PC-9 (cell line): ENCODE results near the gene MAPRE3. TPM values are rescaled to one million over a fixed set of nuclear protein-coding genes. Genes with fewer than 3 reads are reported as not detected.

Source experiments
- BruUV-seq: library from RNA; stranded (reverse); fragments of 400-500 nt; replicated peaks from 2 replicates; lab custom pipeline; 2021; lab: Mats Ljungman, UMichigan
- CTCF ChIA-PET: fragments of 300-600 bp; sonication (Branson Sonifier 250); formaldehyde crosslinking; loops from one replicate; lab custom pipeline; 2022; ENCODE audit warnings: antibody characterized with exemption; lab: Charles Lee
- POLR2A ChIA-PET: fragments of 300-600 bp; sonication (Branson Sonifier 250); formaldehyde crosslinking; loops from one replicate; lab custom pipeline; 2022; ENCODE audit warnings: antibody characterized with exemption; ENCODE audit not compliant: unreplicated experiment; lab: Charles Lee
- DNase-seq, 2 experiments: peaks; one replicate each; pipeline versions ENCODE4 v3.0.0 to v3.0.0-alpha.2; 2015 to 2022; ENCODE audit warnings: mixed read lengths in 1 of 2
- H2AFZ ChIP-seq: fragments of 200-600 bp; sonication (generic); 2 replicates; pipeline ENCODE4 v1.8.1; 2017; ENCODE audit warnings: antibody characterized with exemption
- H3F3A ChIP-seq: fragments of 200-600 bp; sonication (generic); 2 replicates; pipeline ENCODE4 v1.8.1; 2017; ENCODE audit warnings: antibody characterized with exemption, mild to moderate bottlenecking, low read depth; ENCODE audit not compliant: insufficient read depth
- H3K27ac ChIP-seq: fragments of 200-600 bp; sonication (generic); 2 replicates; pipeline ENCODE4 v1.6.1; 2016; ENCODE audit warnings: mixed run types
- H3K27me3 ChIP-seq: fragments of 200-600 bp; sonication (generic); 2 replicates; pipeline ENCODE4 v1.6.1; 2016; ENCODE audit warnings: low read depth, mixed run types; ENCODE audit not compliant: insufficient read depth
- H3K36me3 ChIP-seq: fragments of 200-600 bp; sonication (generic); 2 replicates; pipeline ENCODE4 v1.6.1; 2016; ENCODE audit warnings: low read depth, mixed run types
- H3K4me1 ChIP-seq: fragments of 200-600 bp; sonication (generic); replicated peaks from 2 replicates; pipeline ENCODE4 v1.6.1; 2016; ENCODE audit warnings: mixed run types; ENCODE audit not compliant: insufficient read depth
- H3K4me2 ChIP-seq: fragments of 200-600 bp; sonication (generic); 2 replicates; pipeline ENCODE4 v1.6.1; 2017; ENCODE audit warnings: mixed run types
- H3K4me3 ChIP-seq: fragments of 200-600 bp; sonication (generic); 2 replicates; pipeline ENCODE4 v1.6.1; 2016; ENCODE audit warnings: mixed run types
- H3K79me2 ChIP-seq: fragments of 200-600 bp; sonication (generic); 2 replicates; pipeline ENCODE4 v1.6.1; 2017; ENCODE audit warnings: low read depth, mixed run types
- H3K9me2 ChIP-seq: fragments of 200-600 bp; sonication (generic); 2 replicates; pipeline ENCODE4 v1.8.1; 2017; ENCODE audit warnings: mild to moderate bottlenecking; ENCODE audit not compliant: insufficient read depth
- H3K9me3 ChIP-seq: fragments of 200-600 bp; sonication (generic); 2 replicates; pipeline ENCODE4 v1.8.1; 2016; ENCODE audit warnings: low read depth; ENCODE audit not compliant: insufficient read depth
- H4K20me1 ChIP-seq: fragments of 200-600 bp; sonication (generic); 2 replicates; pipeline ENCODE4 v1.8.1; 2017; ENCODE audit not compliant: insufficient read depth
- CTCF ChIP-seq: fragments of 200-600 bp; sonication (generic); conservative IDR thresholded peaks from 2 replicates; pipeline ENCODE4 v1.6.1; 2017; ENCODE audit warnings: mixed run types, antibody characterized with exemption, mild to moderate bottlenecking, moderate library complexity
- EZH2 ChIP-seq: fragments of 200-600 bp; sonication (generic); IDR thresholded peaks from 2 replicates; pipeline ENCODE4 v1.8.0; 2017; ENCODE audit warnings: antibody characterized with exemption, low read depth
- intact Hi-C: fragments of 100-400 bp; cut with micrococcal nuclease; formaldehyde crosslinking; loops from one replicate; pipeline ENCODE4 v1.10.0; 2022; ENCODE audit not compliant: unreplicated experiment
- total RNA-seq: library from RNA; stranded (reverse); gene quantifications from 2 replicates; pipeline ENCODE4 v1.2.3, GENCODE V29; 2021

Gene MAPRE3
- total RNA-seq, 1 experiment from 2014 or later, result 25.2 TPM

- H3F3A ChIP-seq, result peaks cover 20% of the 10 kb centered on the region; the same call in 1 of the 2 replicates
- POLR2A ChIA-PET, result interaction anchor here (0.6 to 0.9 kb wide), 2 partner anchors 41 to 49 kb away, joined by 3 read pairs; partner anchors contain the start of gene AGBL5
- no peaks in the 10 kb centered on the region for H3K9me2 ChIP-seq
Measured at GRCh38 chr2:27010139-27010538, 39.7 kb downstream of the MAPRE3 start.

GRCh38 chr2:27013738-27014137, 43.3 kb downstream of the MAPRE3 start:
- Histone ChIP-seq H3K4me1 (peaks cover 65% of the 10 kb centered on the region), H3K4me2 (no peak overlapping the region), H3K9me2 (no peaks in the 10 kb centered on the region), H3K9me3 (no peaks in the 10 kb centered on the region), H3K4me3 (no peak overlapping the region), H2AFZ (no peak overlapping the region), H3K79me2 (no peaks in the 10 kb centered on the region), H3F3A (peaks cover 27% of the 10 kb centered on the region; the same call in 1 of the 2 replicates), H3K27ac (no peak overlapping the region), H4K20me1 (no peaks in the 10 kb centered on the region), H3K27me3 (no peaks in the 10 kb centered on the region), H3K36me3 (no peaks in the 10 kb centered on the region)
- BruUV-seq, result no TSS peak
- ChIA-PET POLR2A (no interaction called here), CTCF (no interaction called here)
- intact Hi-C loops, result loop anchor here (10.0 kb wide), 1 partner anchor 259 kb away; no protein-coding TSS in a partner anchor
- TF ChIP-seq CTCF (no peak), EZH2 (no peak)
- no peak for DNase-seq

More at GRCh38 chr2:27010139-27010538, 39.7 kb downstream of the MAPRE3 start:
- H2AFZ ChIP-seq, result no peak overlapping the region
- peaks cover 46% of the 10 kb centered on the region for H3K4me1 ChIP-seq
- no peak for DNase-seq
- H3K4me3 ChIP-seq, result no peak overlapping the region
- H3K27ac ChIP-seq, result peak overlapping the region; percentile 97
- CTCF ChIA-PET, result interaction anchor here (0.7 to 1.2 kb wide), 2 partner anchors 42 to 48 kb away, joined by 6 to 16 read pairs; no protein-coding TSS in a partner anchor
- H3K79me2 ChIP-seq, result no peaks in the 10 kb centered on the region
- no peaks in the 10 kb centered on the region for H3K36me3 ChIP-seq
- H3K9me3 ChIP-seq, result no peaks in the 10 kb centered on the region
- H3K4me2 ChIP-seq, result peak overlapping the region; percentile 52
- BruUV-seq, result no TSS peak
- H3K27me3 ChIP-seq, result no peaks in the 10 kb centered on the region
- TF ChIP-seq CTCF (no peak), EZH2 (no peak)
- intact Hi-C loops, result loop anchor here (2.0 to 10.0 kb wide), 2 partner anchors 39 to 255 kb away; partner anchors contain the start of gene MAPRE3
- no peaks in the 10 kb centered on the region for H4K20me1 ChIP-seq

GRCh38 chr2:27014771-27015433, 44.5 kb downstream of the MAPRE3 start:
- no peak for DNase-seq
- no peak overlapping the region for H2AFZ ChIP-seq
- H3F3A ChIP-seq, result peaks cover 28% of the 10 kb centered on the region
- ChIA-PET POLR2A (interaction anchor here (0.6 kb wide), 1 partner anchor 268 kb away, joined by 4 read pairs; the partner anchor contains the start of gene TRIM54), CTCF (no interaction called here)
- peaks cover 6% of the 10 kb centered on the region; the same call in 1 of the 2 replicates for H3K79me2 ChIP-seq
- no peaks in the 10 kb centered on the region for H3K27me3 ChIP-seq
- H3K27ac ChIP-seq, result peak overlapping the region; percentile 85
- intact Hi-C loops, result loop anchor here (10.0 kb wide), 1 partner anchor 260 kb away; no protein-coding TSS in a partner anchor
- H3K4me3 ChIP-seq, result no peak overlapping the region
- H3K4me1 ChIP-seq, result peaks cover 60% of the 10 kb centered on the region
- H3K9me3 ChIP-seq, result no peaks in the 10 kb centered on the region
- H4K20me1 ChIP-seq, result no peaks in the 10 kb centered on the region
- no peaks in the 10 kb centered on the region for H3K36me3 ChIP-seq
- no peaks in the 10 kb centered on the region for H3K9me2 ChIP-seq
- no peak for TF ChIP-seq EZH2
- no peak for TF ChIP-seq CTCF
- BruUV-seq, result no TSS peak
- H3K4me2 ChIP-seq, result peak overlapping the region; percentile 39
